Fibroblast of skin of right biceps (primary cell): ENCODE measurements around the gene TNC.

ENCODE experiments used
- DNase-seq: peaks from one replicate; pipeline ENCODE4 v3.0.0-alpha.2; 2013

The TNC gene

DNA sequence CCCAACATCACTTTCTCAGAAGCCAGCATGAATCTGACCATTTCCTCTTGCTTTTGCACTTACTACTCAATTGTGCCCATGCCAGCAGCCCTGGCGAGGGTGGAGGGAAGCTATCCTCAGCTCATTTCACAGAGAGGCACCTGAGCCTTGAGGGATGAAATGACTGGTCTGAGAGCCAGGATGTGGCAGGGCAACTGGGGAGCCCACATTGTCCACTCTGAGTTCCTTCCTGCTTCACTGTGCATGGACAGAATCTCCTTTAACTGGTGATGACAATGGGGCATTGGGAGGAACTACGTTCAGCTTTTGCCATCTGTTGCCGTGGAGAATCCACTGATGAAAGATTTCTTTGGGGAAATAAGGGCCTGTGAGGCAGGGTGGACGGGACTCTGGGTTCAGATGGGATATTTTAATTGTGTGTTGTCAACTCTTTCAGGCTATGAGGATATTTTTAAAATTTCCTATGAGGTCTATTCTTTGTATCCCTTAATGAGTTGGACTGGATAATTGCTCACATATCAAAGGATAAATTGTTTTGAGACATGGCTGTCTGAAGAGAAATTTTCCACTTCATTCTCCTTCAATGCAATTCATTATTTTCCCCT lies 78.3 kb downstream of the TNC start:
- no peak for DNase-seq

DNA sequence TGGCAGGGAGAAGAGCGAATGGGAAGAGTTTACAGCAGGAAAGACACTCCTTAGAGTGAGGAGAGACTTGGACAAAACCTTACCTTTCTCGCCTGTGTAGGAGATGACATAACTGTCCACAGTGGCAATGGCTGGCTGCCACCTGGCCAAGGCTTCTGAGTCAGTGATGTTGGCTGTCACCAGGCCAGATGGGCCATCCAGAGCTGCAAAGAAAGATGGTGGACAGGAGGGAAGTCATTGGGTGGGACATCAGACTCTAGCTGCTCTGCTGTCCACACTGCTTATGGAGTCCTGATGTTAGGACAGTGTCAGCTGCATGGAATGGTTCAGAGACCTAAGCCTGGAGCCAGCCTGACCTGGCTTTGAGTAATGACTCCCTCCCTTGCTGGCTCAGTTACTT lies 79.8 kb downstream of the TNC start:
- no peak for DNase-seq

DNA sequence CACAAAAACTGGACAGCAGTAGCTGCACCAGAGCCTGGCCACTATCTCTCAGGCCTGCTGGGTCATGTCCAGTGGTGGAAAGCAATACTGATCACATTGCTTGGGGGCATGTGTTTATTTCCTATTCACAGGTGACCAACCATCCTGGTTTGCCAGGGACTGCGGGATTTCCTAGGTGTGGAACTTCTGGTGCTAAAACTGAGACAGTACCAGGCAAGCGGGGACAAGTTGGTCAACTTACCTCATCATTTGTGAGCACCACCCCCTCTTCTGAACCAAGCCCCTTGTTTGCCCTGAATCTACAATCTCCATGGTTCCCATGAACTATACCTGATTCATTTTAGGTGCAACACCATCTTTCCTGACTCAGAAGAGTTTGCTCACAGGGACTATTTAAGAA lies 81.3 kb downstream of the TNC start:
- DNase-seq, result no peak

DNA sequence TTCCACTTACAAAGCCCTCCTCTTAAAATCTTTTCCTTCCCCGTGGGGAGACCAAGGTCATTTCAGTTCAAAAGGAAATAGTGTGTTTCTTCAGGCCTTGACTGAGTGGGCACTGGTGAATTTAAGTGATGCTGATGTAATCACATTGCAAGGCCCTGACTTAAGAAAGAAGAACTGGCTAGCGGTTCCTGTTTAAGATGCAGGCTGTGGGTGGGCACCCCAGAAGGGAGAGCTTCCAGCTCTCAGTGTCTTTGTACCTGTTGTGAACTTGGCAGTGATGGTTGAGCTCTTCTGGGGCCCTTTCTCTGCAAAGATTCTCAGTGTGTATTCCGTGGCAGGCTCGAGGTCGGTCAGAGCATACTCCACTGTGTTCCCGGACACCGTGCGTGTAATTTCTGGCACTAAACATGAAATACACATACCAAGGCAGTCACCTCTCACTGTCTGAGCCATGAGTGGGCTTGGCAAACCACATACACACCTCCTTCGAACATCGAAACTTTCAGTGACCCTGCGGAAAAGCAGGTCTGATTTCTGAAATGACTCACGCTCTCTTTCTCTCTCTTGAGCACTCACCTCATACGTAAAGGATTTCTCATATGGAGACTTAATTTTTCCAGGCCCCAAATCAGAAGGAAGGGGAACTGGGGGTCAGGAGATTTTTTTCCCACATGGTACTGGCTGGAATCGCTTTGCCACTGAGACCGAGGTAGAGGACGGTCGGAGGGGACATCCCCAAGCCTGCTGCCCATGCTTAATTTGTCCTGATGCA lies 81.9 kb downstream of the TNC start:
- DNase-seq, result peak; percentile 85

DNA sequence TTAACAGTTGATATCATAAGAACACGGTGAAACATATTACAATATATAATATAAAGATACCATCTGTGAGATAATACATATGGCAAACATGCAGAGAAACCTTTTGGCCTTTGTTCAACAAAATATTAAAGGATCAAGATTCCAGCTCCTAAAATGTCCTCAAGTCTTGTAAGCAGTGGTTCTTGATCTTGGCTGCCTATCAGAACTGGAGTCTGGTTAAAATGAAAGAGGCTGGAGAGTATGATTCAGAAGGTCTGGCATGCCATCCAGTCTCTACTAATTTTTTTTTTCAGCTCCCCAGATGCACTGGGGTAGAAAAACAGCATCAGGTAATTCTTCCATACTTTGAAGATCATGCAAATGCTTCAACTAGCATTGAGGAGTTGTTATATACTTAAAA lies 83.2 kb downstream of the TNC start:
- peak; percentile 89 for DNase-seq

DNA sequence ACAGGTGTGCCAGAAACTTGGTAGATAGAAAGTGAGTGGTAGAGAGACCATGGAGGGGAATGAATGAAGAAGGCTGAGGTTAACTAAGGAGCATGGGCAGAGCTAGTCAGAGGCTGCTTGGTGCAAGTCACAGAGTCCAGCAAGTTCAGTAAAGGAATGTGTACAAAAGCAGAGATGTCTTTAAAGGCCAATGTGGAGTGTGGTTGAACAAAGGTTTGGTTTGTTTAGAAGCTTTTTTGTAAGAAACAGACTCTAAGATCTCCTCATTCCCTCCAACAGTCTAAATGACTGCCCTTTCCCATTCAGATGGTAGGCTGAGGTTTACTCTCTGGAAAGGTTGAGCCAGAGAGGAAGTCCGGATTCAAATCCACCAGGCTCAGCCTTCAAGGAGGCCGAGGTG lies 84.2 kb downstream of the TNC start:
- DNase-seq, result no peak

DNA sequence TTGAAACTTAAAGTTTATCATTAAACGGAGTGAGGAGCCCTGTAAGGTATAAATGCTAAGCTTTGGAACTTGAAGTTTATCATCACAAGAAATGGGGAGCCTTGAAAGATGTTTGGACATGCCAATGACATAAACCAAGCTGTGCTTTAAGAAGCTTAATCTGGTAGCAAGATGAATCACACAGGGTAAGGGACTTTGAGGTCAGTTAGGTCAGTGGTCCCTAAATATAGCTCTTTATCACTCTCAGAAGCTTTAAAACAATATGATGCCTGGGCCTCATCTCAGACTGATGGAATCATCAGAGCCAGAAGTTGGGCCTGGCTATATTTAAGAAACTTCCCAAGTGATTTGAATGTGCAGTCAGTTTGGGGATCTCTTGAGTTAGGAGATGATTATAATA lies 85.7 kb downstream of the TNC start:
- DNase-seq, result no peak

DNA sequence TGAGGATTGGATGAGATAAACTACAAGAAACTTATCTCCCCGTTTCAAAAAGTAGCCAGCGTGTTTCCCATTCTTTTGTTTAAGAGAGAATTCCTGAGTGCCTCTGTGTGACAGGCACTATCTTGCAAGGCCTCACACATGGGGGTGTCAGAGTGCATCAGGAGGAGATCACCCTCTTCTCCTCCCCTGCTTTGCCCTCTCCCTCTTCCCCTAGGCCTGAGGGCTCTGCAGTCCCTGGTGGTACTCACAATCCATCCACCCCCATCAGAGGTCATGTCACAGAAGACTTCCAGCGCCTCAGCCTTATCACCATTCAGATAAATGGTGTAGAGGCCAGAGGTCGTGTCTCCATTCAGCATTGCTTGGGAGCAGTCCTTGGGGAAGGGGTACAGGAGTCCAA lies 88.0 kb downstream of the TNC start:
- DNase-seq, result no peak

DNA sequence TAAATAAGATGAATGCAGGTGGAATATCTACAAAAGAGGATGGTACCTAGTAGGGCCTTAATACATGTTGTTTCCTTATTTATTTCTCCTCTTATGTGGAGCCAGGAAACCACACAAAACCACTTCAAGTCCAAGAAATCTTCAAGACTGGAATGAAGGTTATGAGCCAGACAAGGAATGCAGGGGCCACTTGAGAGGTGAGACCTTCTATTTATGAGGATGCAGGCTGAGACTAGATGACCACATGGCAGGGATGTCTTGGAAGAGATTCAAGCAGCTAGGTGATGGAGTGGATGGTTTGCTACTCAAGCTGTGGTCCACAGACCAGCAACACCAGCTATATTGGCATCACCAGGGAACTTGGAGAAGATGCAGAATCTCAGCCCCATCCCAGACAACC lies 92.2 kb downstream of the TNC start:
- DNase-seq, result no peak

DNA sequence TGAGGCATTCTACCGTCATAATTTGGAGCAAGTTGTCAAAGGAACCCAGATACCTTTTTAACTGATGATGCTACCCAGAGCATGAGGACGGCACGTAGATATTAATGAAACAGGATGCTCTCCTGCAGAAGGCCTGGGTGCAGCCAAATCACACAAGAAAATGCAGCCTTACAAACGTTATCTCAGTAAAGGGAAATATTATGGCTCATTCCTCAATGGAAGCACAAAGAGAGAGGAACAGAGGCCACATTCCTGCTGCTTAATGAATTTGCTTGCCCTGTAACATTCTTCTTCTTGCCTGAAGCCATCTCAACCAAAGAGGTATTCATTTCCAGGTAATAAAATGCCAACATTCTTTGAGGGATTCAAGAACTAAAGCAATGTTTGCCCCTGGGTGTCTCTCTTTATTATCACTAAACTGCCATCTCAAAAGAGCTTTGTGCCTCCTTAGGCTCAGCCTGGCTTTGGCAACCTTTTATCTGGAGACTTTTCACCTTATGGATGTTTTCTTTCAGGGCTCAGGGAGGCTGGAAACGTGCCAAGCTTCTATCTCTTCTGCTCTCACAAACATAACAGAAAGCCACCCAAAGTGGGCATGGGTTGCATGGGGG lies 92.9 kb downstream of the TNC start:
- DNase-seq, result no peak

DNA sequence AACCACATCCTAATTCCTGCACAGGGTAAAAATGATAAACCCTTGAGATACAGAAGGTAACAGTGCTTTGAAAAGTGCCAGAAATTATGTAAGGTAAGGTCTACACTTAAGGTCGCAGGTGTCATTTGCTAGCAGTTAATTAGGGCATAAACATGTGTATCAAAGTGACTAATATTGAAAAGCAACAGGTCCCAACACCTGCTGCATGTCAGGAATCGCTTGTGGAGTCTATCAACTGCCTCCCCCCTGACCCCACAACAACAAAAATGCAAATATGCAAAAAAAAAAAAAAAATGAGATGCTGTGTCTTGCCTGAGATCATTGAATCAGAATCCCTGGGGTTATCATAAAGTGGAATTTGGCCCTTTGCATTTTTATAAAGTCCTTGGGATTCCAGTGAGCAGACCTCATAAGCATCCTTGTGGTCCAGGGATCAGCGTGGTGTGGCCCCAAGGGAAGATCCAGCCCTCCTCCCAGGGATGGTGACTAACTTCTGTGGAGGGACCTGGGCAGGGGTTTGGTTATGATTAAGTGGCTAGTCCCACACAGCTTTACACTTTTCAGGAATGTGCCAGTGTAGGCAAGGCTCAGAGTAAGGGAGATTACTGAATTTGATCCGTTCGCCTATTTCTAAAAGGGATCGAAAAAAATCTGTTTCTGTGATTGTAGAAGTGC lies 95.1 kb downstream of the TNC start:
- peak; percentile 98 for DNase-seq

DNA sequence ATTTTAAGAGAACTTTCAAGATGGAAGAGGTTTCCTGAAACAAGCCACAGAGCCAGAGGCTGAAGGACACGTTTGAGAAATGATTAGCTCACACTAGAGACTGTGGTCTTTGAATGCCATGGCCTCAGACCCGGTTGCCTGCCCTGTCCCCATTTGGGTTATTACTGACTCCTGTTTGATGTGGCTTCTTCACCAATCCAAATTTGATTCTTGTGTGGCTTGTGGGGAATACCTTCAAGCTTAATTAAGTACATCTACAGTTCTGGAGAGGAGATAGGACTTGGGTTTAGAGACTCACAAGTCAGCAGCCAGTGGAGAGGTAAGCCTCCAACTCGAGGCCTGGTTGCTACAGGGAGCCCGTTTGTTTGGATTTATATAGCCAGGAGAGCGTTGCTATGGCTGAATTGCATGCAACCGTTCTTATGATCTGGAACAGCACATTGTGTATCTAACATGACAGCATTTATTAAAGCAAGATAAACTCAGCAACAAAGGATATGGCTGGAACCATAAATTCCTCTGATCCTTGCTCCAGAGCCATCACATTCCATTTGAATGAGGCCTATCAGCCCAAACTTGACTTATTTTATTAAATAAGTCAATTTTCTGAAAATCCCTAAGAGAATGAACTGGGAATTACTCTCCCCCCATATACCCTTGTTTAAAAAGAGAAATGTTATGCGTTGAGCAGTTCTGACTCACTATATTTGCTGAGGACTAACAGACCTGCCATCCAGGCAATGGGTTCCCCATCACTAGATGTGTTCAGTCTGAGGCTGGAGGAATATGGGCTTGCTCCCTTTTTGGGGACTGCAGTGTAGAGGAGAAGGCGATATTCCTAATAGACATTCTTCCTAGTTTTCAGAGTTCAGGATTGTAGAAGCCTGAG lies 99.2 kb downstream of the TNC start:
- peak; percentile 91 for DNase-seq

DNA sequence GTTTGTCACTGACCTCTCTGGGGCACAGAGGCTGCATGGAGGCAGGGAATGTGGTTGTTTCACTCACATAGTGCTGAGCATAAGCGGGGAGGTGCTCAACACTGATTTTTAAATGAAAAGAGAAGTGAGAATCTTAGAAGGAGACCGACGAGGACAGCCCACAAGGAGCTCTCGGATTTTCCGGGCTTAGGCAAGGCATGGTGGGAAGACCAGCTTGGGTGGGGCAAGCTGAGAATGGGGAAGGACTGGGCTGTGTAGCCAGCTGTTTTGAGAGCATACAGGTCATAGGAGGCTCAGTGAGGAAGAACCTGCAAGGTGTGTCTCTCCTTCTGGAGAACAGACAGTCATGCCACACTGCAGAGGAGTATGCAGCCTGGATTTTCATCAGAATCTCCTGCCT lies 101.6 kb downstream of the TNC start:
- no peak for DNase-seq

DNA sequence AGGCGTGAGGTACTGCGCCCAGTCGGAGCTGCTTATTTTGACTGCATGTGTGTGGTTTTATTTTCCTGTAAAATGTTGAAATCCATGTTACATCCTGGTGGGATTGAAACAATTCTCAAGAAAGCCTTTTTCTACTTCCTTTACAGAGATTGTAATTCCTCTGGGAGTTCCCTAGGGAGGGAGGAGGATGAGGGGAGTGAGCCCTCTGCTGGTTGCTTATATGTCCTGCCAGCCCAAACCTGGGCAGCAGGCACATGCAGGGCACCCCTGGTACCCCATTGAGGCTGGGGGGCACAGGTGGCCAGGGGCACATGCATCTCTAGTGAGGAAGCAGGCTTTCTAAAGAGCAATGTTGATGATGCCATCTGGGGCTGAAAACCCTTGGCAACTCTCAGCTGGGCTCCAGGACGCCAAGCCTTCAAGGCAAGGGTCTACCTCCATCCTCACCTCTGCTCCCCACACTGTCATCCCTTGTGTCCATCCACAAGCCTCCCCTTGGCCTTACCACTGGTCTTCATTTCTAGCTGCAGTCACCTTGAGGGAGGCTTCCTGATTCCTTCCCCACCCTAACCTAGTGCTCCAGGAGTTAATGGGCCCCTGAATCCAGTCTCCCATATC lies 102.8 kb downstream of the TNC start:
- peak; percentile 77 for DNase-seq

DNA sequence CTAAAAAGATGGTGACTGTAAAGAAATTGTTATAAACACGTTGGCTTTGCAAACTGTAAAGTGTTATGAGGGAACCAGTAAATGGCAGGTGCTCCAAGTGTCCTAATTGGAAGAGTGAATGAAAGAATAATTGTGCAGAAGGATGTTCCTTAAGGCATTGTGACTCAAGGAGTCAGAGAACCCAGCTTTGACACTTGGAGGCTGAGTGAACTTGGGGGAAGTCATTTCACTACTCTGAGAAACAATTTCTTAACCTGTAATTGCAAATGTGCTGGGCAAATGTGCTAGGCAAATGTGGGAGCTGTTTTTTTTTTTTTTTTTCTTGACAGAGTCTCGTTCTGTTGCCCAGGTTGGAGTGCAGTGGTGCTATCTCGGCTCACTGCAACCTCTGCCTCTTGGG lies 103.5 kb downstream of the TNC start:
- DNase-seq, result no peak

DNA sequence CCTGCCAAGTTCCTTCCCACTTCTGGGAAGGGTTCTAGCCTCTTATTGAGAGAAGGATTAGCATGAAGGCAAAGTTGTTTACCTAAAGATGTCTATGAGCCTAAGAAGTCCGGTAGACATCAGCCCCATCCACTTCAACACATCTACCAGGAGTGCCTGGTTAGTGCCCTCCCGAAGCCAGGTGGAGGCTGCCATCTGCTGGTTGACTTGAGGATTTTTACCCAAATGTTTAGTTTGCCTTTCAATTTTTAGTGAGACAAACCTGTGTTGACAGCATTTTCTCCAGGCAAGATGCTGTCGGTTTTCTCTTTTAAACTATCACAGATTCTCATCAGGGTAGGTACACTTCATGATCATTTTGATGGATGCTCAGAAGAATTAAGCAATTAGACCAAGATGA lies 104.0 kb downstream of the TNC start:
- peak; percentile 74 for DNase-seq

DNA sequence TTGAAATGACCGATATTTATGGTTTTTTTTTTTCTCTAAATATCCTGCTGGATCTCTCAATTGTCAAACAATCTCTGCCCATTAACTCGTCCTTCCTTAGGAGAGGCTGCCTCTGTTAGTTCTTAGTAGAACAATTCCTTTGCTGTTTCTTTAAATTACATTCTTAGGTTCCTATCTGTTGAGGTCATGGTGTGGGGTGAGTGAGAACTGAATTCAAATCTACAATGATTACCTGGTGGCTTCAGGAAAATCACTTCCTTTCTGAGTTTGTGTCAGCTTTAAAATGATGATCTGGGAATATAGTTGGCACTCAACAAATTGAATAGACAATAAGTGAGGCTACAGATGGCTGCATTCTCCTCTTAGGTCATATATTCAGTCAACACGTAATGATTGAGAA lies 105.5 kb downstream of the TNC start:
- no peak for DNase-seq

DNA sequence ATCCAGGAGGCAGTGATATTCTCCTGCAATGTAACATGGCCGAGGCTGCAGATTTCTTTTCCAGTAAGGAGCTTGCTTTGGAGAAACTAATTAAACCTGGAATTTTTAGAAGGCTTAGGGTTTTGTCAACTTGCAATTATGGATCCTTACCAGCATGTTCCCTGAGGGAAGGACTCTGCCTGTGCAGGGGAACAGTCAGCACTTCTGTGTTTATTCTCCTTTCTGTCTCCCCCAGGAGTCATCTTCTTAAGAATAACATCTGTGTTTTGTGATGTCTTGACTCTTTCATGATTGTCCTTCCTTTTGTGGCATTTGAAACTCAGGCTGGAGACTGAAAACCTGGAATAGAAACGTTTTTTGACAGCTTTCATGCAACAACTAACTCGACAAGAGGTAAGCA lies 107.1 kb downstream of the TNC start:
- DNase-seq, result no peak

DNA sequence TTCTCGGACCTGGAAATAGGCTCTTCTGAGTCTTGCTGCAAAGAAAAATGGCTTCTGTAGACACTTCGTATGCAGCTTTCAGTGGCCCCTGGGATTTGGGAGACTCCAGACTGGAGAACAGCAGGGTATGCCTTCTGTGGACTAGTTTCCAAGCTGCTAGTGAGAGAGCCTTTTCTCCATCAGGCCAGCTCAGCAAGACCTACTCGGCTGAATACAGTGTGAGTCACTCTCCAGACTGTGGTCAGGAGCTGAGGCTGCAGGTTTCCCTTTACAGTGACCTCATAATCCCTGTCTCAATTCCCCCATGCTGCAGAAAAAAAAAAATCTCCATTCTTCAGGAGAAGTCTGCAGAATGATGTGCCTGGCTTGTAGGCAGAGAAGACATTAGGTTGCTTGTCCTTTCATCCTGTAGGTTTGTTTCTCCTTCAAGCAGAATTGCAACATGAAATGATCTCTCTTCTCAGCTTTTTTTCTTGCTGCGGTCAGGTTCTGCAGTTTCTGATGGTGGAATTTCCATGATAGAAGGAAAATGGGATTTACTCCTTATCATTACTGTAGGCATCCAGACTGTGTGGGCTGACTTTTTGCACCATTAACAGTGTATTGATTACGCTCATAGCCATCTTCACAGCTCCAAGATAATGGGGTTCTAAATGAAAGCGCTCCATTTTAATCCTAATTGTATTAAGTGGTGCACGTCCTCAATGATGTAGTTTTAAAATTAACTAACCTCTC lies 109.3 kb downstream of the TNC start:
- DNase-seq, result peak; percentile 93

DNA sequence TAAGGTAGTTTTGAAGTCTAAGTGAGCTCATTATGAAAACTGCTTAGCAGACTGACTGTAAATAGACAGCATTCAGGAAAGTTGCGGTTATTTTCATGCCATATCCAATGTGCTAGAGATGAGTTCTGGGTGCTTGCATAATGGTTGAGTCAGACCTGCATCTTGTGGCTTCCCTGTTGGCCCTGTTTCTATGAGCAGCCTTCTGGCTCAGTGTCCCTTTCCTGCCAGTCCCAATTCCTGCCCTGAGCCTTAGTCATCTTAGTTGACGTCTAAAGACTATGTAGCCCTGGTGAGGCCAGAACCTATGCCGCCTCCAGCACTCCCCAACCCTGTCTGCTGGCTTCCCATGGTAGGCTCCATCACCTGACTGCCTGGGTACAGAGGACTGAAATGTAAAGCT lies 111.3 kb downstream of the TNC start:
- peak; percentile 92 for DNase-seq

DNA sequence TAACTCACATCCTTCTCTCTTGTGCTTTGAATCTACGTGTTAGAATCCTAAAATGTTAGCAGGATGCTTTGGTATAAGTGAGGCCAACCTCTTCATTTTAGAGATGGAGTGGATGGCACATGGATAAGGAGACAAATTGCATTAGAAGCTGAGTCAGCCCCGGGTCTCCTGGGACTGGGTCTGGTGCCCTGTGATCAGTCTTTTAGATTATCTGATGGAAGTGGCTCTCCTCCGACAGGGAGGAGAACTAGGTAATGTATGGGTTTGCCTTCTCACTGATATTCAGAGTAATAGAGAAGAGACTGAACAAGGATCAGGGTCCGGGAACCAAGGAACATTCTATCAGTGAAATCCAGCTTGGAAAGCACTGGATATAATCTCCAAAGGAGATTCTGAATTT lies 112.6 kb downstream of the TNC start:
- no peak for DNase-seq

DNA sequence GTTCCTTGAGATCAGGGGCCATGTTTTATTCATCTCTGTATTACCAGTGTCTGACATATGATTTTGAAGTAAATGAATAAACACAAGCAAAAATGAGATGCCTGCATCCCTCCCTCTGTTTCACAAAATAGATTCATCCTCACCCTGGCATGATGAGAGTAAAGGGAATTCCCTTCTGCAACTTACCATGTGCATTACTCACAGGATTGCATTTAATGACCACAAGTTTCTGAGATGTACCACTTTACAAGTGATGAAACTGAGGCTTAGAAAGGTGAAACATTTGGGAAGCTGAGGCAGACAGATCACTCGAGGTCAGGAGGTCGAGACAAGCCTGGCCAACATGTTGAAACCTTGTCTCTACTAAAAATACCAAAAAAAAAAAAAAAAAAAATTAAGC lies 113.4 kb downstream of the TNC start:
- DNase-seq, result peak; percentile 15
